ENCODE data around the gene PRSS8.

PRSS8 gene

GRCh38 chr16:31128711-31129567, 6.6 kb downstream of the PRSS8 start:
- no peak overlapping the region for H3K4me3 Mint-ChIP-seq
- H3K27me3 Mint-ChIP-seq (ENCODE audit: low read depth), result no peaks in the 10 kb centered on the region
- H3K27ac Mint-ChIP-seq, result peak overlapping the region; percentile 36
- DNase-seq (ENCODE audit: low spot score), result no peak
- peaks cover 16% of the 10 kb centered on the region for H3K36me3 Mint-ChIP-seq (ENCODE audit: low read depth)
- no peaks in the 10 kb centered on the region for H3K9me3 Mint-ChIP-seq
- H3K4me1 Mint-ChIP-seq (ENCODE audit: low read depth), result peaks cover 3% of the 10 kb centered on the region

- Mint-ChIP-seq H3K27me3 (ENCODE audit: low read depth) (no peaks in the 10 kb centered on the region), H3K9me3 (no peaks in the 10 kb centered on the region), H3K27ac (no peak overlapping the region), H3K4me1 (ENCODE audit: low read depth) (peaks cover 3% of the 10 kb centered on the region), H3K36me3 (ENCODE audit: low read depth) (peaks cover 21% of the 10 kb centered on the region), H3K4me3 (no peak overlapping the region)
- no peak for DNase-seq (ENCODE audit: low spot score)
Measured at GRCh38 chr16:31127182-31127581, 8.3 kb downstream of the PRSS8 start.

GRCh38 chr16:31125844-31126243, 9.7 kb downstream of the PRSS8 start:
- H3K4me1 Mint-ChIP-seq (ENCODE audit: low read depth), result peaks cover 3% of the 10 kb centered on the region
- no peak overlapping the region for H3K4me3 Mint-ChIP-seq
- DNase-seq (ENCODE audit: low spot score), result no peak
- H3K27me3 Mint-ChIP-seq (ENCODE audit: low read depth), result no peaks in the 10 kb centered on the region
- no peaks in the 10 kb centered on the region for H3K9me3 Mint-ChIP-seq
- H3K36me3 Mint-ChIP-seq (ENCODE audit: low read depth), result peaks cover 28% of the 10 kb centered on the region
- H3K27ac Mint-ChIP-seq, result no peak overlapping the region

GRCh38 chr16:31120129-31120528, 15.4 kb downstream of the PRSS8 start:
- Mint-ChIP-seq H3K4me3 (no peak overlapping the region), H3K4me1 (ENCODE audit: low read depth) (peaks cover 13% of the 10 kb centered on the region), H3K9me3 (no peaks in the 10 kb centered on the region), H3K36me3 (ENCODE audit: low read depth) (peaks cover 24% of the 10 kb centered on the region), H3K27me3 (ENCODE audit: low read depth) (no peaks in the 10 kb centered on the region), H3K27ac (no peak overlapping the region)
- no peak for DNase-seq (ENCODE audit: low spot score)

- no peak for DNase-seq (ENCODE audit: low spot score)
- Mint-ChIP-seq H3K36me3 (ENCODE audit: low read depth) (peaks cover 21% of the 10 kb centered on the region), H3K9me3 (no peaks in the 10 kb centered on the region), H3K4me1 (ENCODE audit: low read depth) (peaks cover 18% of the 10 kb centered on the region), H3K4me3 (peak overlapping the region; percentile 86), H3K27me3 (ENCODE audit: low read depth) (no peaks in the 10 kb centered on the region), H3K27ac (peak overlapping the region; percentile 81)
Measured at GRCh38 chr16:31118223-31119155, 17.0 kb downstream of the PRSS8 start.

- no peaks in the 10 kb centered on the region for H3K9me3 Mint-ChIP-seq
- H3K4me1 Mint-ChIP-seq (ENCODE audit: low read depth), result peaks cover 18% of the 10 kb centered on the region
- H3K36me3 Mint-ChIP-seq (ENCODE audit: low read depth), result peaks cover 21% of the 10 kb centered on the region
- no peaks in the 10 kb centered on the region for H3K27me3 Mint-ChIP-seq (ENCODE audit: low read depth)
- peak within 1 kb of the TSS; percentile 87 for H3K27ac Mint-ChIP-seq
- peak within 1 kb of the TSS; percentile 86 for H3K4me3 Mint-ChIP-seq
- DNase-seq (ENCODE audit: low spot score), result peak; percentile 97
Measured at GRCh38 chr16:31117384-31118222, 17.9 kb downstream of the PRSS8 start, which contains the start of gene KAT8. KAT8 (plus strand) TSS chr16:31117664; CDS start chr16:31117682, 18 bp downstream.

- Mint-ChIP-seq H3K27me3 (ENCODE audit: low read depth) (no peaks in the 10 kb centered on the region), H3K36me3 (ENCODE audit: low read depth) (peaks cover 20% of the 10 kb centered on the region), H3K9me3 (no peaks in the 10 kb centered on the region), H3K27ac (peak overlapping the region; percentile 58), H3K4me1 (ENCODE audit: low read depth) (peaks cover 23% of the 10 kb centered on the region), H3K4me3 (no peak overlapping the region)
- no peak for DNase-seq (ENCODE audit: low spot score)
Measured at GRCh38 chr16:31114468-31114867, 21.1 kb downstream of the PRSS8 start.

- H3K4me1 Mint-ChIP-seq (ENCODE audit: low read depth), result peaks cover 19% of the 10 kb centered on the region
- H3K9me3 Mint-ChIP-seq, result no peaks in the 10 kb centered on the region
- DNase-seq (ENCODE audit: low spot score), result no peak
- H3K4me3 Mint-ChIP-seq, result no peak overlapping the region
- H3K27ac Mint-ChIP-seq, result peak overlapping the region; percentile 68
- H3K36me3 Mint-ChIP-seq (ENCODE audit: low read depth), result peaks cover 20% of the 10 kb centered on the region
- H3K27me3 Mint-ChIP-seq (ENCODE audit: low read depth), result no peaks in the 10 kb centered on the region
Measured at GRCh38 chr16:31113121-31114120, 22.1 kb downstream of the PRSS8 start.

- H3K9me3 Mint-ChIP-seq, result no peaks in the 10 kb centered on the region
- H3K4me1 Mint-ChIP-seq (ENCODE audit: low read depth), result peaks cover 17% of the 10 kb centered on the region
- no peaks in the 10 kb centered on the region for H3K27me3 Mint-ChIP-seq (ENCODE audit: low read depth)
- peaks cover 20% of the 10 kb centered on the region for H3K36me3 Mint-ChIP-seq (ENCODE audit: low read depth)
- no peak for DNase-seq (ENCODE audit: low spot score)
- no peak overlapping the region for H3K27ac Mint-ChIP-seq
- no peak overlapping the region for H3K4me3 Mint-ChIP-seq
Measured at GRCh38 chr16:31112711-31113110, 22.8 kb downstream of the PRSS8 start.

GRCh38 chr16:31111881-31112466, 23.6 kb downstream of the PRSS8 start:
- Mint-ChIP-seq H3K4me1 (ENCODE audit: low read depth) (peaks cover 22% of the 10 kb centered on the region), H3K4me3 (no peak overlapping the region), H3K27me3 (ENCODE audit: low read depth) (no peaks in the 10 kb centered on the region), H3K36me3 (ENCODE audit: low read depth) (peaks cover 20% of the 10 kb centered on the region), H3K27ac (no peak overlapping the region), H3K9me3 (no peaks in the 10 kb centered on the region)
- no peak for DNase-seq (ENCODE audit: low spot score)

GRCh38 chr16:31110106-31111034, 25.2 kb downstream of the PRSS8 start:
- Mint-ChIP-seq H3K4me1 (ENCODE audit: low read depth) (peaks cover 24% of the 10 kb centered on the region), H3K4me3 (peak overlapping the region; percentile 84), H3K27ac (no peak overlapping the region), H3K36me3 (ENCODE audit: low read depth) (peaks cover 20% of the 10 kb centered on the region), H3K9me3 (no peaks in the 10 kb centered on the region), H3K27me3 (ENCODE audit: low read depth) (no peaks in the 10 kb centered on the region)
- no peak for DNase-seq (ENCODE audit: low spot score)

All from T-helper 2 cell treated with Interferon-gamma antibody and Interleukin-4, amounts not matched to agents 5 μg/mL and 100 μg/mL, for 36 hours (primary cell).